Loucy (cell line): Measurements from ENCODE around the gene NKG7.

Experiments used
- CTCF ChIP-seq: fragments of 200-600 bp; sonication (generic); conservative IDR thresholded peaks from 2 replicates; pipeline ENCODE4 v1.5.1; 2014; ENCODE audit warnings: mild to moderate bottlenecking, antibody characterized with exemption, low read length
- EZH2phosphoT487 ChIP-seq: fragments of 200-600 bp; IDR thresholded peaks from 2 replicates; pipeline ENCODE4 v1.6.1; 2018; ENCODE audit warnings: antibody characterized with exemption, mild to moderate bottlenecking, moderate library complexity, borderline replicate concordance

GRCh38 chr19:51354103-51354741 lies 18.2 kb downstream of the NKG7 start:
- TF ChIP-seq EZH2phosphoT487 (no peak), CTCF (no peak)
